ENCODE measurements around the gene DDX42.

DDX42 gene, protein sequence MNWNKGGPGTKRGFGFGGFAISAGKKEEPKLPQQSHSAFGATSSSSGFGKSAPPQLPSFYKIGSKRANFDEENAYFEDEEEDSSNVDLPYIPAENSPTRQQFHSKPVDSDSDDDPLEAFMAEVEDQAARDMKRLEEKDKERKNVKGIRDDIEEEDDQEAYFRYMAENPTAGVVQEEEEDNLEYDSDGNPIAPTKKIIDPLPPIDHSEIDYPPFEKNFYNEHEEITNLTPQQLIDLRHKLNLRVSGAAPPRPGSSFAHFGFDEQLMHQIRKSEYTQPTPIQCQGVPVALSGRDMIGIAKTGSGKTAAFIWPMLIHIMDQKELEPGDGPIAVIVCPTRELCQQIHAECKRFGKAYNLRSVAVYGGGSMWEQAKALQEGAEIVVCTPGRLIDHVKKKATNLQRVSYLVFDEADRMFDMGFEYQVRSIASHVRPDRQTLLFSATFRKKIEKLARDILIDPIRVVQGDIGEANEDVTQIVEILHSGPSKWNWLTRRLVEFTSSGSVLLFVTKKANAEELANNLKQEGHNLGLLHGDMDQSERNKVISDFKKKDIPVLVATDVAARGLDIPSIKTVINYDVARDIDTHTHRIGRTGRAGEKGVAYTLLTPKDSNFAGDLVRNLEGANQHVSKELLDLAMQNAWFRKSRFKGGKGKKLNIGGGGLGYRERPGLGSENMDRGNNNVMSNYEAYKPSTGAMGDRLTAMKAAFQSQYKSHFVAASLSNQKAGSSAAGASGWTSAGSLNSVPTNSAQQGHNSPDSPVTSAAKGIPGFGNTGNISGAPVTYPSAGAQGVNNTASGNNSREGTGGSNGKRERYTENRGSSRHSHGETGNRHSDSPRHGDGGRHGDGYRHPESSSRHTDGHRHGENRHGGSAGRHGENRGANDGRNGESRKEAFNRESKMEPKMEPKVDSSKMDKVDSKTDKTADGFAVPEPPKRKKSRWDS

DNA sequence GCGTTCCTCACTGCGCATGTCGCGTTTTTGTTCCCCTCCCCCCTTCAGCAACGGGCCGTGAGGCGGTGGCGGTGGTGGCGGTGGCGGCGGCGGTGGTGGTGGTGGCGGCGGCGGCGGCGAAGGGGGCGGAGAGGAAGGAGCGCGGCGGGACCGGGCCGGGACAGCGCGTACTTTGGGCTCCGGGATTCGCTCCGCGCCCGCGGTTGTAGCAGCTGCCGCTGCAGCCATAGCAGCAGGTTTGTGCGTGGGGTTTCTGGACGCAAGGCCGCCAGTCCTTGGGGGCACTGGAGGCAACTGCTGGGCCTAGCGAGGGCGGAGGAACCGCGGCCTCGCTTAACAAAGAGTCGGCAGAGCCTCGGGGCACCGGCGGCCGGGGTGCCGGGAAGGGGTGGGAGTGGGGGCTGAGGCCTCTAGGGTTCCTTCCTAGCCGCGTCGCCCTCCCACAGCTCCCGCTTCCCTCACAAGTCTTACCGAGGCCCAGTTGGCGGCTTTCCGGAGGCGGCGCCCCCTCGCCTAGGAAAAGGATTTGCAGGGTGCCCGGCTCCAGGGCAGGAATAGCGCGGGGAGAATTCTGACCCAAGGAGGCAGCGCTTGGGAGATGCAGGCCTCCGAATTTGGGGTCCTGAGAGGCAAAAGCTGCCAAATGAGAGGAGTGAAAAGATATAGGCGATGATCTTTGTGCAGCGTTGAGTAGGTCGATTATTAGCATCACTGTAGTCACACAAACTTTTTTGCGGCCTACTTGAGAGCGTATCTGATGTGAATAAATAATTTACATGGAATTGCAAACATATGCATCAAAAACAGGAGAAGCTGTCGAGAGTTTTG, at the start of gene DDX42:
TSS of gene DDX42 (plus strand) at position 30 of the 828 bp plus-strand sequence. CDS start 12,880 bp downstream, outside the sequence.
- no peak for DNase-seq

DNA sequence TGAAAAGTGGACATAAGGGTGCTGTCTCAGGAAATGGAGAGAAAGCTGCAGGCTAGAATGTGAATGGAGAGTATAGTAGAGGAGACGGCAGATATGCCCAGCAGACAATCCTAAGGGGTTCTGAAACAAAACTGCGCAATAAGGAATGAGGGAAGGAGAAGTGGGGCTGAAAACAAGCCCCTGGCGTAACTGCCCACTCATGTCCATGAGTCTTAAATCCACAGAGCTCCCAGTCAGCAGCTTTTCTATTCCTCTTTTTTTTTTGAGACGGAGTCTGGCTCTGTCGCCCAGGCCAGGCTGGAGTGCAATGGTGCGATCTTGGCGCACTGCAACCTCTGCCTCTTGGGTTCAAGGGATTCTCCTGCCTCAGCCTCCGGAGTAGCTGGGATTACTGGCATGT, 38.3 kb upstream of the DDX42 start:
- no peak for DNase-seq

DNA sequence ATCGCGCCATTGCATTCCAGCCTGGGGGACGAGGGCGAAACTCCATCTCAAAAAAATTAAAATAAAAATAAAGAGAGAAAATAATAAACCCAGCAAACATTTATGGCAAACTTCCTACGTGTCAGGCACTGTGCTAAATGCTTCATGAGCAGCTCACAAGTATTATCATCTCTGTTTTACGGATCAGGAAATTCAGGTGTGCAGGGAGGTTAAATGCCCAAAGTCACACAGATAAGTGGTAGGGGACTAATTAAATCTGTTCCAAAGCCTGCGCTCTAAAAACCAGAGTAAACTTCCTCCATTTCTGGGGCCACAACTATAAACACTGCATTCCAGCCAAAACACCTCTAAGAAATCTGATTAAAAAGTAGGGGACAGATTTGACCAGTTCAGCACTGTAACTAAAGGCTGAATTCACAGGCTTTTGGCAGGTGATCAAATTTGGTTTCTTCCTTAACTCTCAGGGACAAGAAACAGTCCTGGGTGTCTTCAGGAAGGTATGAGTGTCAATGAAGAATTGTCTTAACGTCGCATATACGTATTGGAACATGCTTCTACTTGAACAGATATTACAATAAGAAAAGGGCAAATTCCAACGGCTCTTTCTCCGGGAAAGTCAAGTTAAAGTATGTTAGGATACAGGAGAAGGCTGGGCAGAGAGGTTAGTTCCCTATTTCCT, 33.4 kb upstream of the DDX42 start:
- DNase-seq: no peak

DNA sequence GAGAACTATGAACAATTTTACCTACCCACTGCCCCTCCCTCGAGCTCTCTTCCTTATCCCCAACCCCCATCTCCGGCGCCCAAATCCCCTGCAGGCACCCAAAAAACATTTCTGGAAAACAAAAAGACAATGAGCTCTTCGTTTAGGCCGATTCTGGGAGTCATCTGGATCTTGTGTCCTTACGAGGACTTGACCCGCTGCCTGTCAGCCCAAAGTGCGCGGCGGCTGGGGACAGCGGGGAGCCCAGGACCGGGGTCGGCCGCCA, 32.9 kb upstream of the DDX42 start:
- no peak for DNase-seq

DNA sequence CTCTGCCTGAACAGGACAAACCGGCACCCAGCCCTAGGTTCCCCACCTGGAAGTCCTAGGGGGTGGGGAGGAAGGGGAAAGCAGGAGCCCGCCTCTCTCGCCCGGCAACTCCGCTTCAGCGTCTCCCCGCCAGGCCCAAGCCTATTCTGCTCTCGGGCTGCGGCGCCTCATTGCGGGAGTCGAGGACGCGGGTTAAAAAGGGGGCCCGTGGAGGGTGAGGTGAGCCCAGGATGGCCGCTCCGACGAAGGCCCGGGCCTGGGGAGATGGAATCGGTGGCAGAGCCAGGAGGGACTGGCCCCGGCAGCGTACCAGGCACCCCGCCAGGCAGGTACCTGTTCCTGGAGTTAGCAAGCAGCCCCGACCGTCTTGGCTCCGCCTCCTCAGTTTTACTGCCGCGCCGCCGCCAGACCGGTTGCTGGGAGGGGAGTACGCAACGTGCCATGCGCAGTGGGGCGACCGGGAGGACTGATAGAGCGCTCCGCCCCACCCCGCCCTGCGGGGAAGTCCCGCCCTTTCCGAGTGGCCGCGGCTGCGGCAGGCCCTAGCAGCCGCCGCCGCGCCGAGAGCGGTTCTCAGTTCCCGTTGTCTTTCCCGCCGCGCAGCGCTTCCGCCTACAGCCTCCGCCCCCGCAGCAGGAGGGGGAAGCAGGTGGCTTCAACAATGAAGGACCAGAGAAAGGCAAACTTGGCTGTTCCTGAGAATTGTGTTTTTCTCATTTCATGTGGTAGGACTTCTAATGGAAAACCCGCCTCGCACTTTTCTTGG, 32.4 kb upstream of the DDX42 start, which contains the start of gene STRADA:
TSS of gene STRADA (minus strand) at position 392 of the 766 bp plus-strand sequence. CDS start 13,430 bp downstream, outside the sequence.
- peak; percentile 99 for DNase-seq

DNA sequence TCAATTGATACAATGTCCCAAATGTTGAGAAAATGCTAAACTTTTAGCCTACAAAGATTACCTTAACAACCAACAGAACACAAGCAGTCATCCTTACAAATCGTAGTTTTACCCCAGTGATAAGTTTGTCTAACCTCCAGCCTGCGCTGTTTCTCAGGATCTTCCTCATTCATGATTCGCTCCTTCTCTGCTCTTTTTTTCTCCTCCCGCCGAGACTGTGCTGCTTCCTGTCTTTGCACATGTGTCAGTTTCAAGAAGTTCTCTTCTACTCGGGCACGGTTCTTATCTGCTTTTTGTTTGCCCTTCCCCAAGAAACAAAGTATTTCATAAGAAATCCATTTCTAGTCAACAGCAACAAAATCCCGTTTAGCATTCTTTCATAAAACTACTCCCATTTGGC, 22.2 kb upstream of the DDX42 start:
- DNase-seq: no peak

DNA sequence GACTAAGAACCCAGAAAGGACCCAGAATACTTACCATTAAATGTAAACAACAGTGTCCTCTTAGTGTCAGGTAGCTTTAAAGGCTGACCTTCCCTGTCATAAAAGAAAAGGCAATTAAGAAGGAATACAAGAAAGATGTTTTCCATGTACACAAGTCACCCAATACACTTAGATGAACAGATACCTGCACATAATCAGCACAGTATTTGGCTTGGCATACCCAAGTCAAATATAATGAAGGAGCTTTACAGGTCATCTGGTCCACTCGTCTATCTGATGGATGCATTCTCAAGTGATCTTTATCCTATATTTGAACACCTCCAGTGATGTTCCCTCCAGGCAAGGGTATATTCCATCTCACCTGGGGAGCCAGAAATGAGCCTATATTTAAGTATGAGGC, 21.3 kb upstream of the DDX42 start:
- no peak for DNase-seq

DNA sequence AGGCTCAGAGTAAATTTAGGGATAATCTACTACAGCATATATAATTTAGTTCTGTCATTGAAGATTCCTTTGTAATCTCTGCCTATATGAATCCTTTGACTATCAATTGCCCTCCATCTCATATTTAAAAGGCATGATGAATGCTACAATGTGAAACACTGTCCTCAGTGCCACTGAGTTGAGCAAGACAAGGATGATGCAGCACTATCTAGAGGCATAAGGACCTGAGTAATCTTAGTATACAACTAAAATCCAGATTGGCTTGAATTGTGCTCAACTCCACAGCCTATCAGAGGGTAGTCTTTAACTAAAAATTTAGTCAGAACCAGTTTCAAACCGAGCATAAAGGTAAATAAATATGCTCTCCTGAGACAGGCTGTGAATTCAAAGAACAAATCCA, 20.8 kb upstream of the DDX42 start:
- DNase-seq: no peak

DNA sequence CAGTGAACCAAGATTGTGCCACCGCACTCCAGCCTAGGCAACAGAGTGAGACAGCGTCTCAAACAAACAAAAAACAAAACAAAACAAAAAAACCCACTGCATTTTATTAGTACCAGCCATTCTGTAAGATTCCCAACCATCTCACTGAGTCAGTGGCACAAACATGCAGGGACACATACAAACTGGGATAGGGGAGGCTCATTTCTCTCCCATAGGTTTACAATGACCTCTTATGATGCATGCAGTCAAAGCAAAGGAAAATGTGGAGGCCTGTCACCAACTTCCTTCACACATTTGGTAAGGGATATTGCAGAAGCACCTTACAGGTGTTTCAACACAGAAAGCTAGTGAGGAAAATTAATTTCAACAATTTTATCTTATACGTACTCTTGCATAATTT, 19.9 kb upstream of the DDX42 start:
- DNase-seq: no peak

DNA sequence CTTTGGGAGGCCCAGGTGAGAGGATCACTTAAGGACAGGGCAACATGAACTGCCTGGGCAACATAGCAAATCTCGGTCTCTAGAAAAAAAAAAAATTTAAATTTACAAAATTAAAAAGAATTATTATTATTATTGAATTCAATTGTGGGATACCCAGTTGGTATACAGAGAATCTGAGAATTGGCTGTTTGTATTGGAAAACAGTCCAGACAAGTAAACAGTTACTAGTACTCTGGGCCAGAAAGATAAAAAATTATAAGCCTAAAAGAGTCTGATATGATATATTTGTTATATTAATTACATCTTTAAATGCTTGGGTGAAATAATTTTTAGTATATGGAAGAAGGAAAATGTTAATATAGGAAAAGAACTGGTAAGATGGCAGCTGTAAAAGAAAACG, 15.5 kb upstream of the DDX42 start:
- DNase-seq: no peak

DNA sequence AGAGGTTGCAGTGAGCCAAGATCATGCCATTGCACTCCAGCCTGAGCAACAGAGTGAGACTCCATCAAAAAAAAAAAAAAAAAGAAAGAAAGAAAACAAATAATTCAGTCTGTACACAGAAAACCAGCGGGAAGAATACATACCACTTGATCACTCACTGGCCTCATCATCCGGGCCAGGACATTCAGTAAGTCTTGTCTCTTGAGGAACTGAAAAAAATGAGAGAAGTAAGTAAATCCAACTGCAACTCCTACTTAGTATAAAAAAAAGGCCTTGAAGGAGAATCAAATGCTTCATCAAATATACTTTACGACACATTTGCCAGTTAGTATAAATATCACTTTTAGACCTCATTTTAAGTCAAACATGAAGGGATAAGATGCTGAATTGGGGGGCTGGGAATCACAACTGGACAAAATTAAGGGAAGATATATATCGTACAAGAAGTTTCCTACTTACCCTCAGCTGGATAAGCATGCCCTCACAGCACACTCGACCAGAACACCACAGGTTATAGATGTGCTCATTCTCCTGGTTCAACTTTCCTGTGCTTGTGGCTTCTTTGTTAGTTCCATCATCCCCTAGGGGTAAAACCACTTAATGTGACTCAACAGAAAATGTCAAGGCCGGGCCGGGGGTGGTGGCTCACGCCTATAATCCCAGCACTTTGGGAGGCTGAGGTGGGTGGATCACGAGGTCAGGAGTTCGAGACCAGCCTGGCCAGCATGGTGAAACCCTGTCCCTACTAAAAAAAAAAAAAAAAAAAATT, 13.0 kb upstream of the DDX42 start:
- DNase-seq: no peak

DNA sequence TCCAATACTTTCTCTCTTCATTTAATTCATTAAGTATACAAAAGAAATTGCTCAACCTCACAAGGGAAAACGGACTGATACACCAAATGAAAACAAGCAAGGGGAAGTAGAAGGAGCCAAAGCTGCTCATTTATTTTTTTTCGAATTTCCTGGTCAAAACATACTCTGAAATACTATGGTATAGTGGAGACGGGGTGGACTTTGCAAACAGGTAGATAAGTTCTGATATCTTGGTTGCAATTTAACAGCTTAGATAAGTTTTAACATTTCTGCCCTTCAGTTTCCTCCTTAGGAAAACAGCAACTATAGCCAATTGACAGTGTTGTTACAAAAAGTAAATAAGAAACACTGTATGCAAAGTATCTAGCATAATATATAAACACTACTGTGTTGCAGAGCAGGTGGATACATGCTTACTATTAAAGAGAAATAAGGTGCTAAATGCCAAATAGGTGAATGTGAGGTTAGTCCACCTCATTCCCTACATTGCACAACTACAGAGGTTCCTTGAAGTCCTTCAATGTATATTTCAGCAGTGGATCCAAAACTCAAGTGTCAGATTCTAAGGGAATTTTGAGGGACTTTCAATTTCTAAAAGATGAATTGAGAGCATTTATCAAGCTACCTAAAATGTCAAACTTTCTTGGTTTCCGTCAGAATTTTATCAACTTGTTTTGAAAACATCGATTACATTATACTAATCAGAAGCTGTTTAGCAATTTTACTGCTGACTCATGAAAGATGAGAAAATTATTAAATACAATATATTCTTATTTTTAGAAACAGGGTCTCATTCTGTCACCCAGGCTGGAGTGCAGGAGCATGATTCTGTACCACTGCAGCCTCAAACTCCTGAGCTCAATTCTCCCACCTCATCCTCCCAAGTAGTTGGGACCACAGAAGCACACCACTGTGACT, 11.6 kb upstream of the DDX42 start:
- DNase-seq: no peak

DNA sequence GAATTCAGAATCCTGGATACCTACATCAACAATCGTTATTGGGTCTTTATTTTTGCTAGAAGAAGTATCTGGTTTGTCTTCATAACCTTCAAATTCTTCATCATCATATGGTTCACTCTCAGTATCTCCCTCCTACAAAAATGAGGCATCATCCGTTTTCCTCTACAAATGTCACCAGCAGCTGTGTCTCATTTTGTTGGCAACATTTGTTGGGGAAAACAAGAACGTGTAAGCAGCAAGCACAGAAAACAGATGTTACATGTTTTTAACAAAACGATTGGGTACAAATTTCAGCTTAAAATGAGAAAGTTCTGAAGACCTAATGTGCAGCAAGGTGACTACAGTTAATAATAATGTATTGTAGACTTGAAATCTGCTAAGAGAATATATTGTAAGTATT, 9.3 kb upstream of the DDX42 start:
- DNase-seq: no peak

DNA sequence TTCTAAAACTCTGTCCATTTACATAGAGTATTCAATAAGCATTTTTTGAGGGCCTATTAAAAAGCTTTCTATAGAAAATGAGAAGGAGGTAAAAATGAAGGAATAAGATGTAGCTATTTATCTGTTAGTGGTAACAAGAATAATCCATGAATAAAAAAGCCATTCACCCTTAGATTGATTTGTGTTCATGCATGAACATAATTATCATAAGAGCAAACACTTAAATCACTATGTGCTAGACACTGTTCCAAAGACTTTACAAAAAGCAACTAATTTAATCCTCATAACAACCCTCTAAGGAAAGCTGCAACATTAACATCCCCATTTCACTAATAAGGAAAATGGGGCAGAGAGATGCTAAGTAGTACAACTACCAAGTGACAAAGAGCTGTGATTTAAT, 7.2 kb upstream of the DDX42 start:
- no peak for DNase-seq

DNA sequence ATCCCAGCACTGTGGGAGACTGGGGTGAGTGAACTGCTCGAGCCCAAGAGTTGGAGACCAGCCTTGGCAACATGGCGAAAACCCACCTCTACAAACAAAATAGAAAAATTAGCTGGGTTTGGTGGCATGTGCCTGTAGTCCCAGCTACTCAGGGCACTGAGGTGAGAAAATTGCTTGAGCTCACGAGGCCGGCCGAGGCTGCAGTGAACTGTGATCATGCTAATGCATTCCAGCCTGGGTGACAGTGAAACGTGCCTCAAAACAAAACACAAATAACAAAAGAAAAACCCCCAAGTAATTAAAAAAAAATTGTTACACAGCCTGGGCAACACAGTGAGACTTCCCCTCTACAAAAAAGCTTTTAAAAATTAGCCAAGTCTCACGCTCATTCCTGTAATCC, 5.5 kb upstream of the DDX42 start:
- DNase-seq: no peak

DNA sequence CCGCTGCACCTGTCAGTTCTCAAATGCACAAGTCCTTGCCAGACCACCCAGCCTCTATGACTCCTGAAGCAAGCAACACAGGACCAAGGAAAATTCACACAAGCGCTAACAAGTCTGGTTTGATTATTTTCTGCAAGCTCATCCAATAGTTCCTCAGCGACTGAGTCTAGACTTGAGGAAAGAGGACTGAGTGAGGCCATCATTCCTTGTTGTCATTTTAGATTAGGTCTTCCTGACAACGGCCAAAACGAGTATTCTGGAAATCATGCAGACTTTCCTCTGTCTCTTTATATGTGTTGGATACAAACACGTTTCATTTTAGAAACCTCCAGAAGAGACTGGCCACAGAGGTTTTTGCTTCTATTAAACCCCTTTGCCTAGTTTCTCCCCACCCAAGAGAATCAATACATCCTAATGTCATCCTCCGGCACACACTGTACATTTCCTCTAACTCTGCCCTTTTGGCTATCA, 1.1 kb upstream of the DDX42 start:
- no peak for DNase-seq

DNA sequence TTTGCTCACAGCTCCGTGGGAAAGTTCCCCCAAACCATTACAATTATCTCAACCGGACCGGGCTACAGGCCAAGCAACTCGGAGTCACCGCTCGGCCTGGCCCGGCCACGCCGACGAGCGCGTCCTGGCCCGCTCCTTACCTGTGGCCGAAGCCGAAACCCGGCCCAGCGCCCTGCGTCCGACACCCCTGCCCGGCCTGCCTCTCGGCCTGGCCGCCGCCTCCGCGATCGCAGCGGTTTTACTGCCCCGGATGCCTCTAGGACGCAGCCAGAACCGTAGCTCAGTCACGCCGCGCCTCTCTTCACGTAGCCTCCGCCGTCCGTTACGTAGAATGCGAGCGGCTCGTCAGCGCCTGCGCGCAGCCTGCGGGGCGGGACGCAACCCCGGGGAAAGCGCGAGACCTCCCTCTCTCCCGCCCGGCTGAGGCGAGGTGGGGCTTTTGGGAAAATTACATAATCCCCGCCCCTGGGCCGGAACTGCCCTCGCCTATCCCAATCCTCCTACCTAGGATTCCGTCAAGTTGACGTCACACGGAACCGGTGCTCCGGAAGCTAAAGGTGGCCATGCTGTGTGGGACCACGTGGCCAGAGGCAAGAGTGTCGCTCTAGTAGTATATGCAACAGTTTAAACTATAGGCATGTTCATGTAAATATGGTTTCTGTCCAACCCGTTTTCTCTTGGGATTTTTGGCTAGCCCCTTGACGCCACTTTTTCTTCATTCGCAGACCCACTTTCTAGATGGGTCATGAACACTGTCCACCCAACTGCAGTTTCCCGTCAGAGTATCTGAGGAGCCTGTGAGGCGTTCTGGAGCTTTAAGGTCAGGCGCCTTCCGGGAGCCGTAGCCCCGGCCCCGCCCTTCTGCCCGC, 464 bp upstream of the DDX42 start, which contains the start of gene CCDC47:
TSS of gene CCDC47 (minus strand) at position 326 of the 869 bp plus-strand sequence. CDS start 7,422 bp downstream, outside the sequence.
- peak; percentile 100 for DNase-seq

DNA sequence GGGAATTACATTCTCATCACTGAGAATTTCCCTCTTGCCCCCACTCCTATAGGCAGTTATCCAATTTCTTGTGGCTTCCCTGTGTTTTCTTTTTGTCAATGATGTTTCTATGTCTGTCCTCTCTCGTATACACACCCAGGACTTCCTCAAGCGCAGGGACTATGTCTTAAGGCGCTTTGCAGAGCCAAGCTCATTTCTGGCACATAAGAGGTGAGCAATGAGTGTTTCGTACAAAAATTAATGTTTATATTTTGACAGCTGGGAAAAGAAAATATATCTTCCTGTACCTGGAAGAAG, 947 bp downstream of the DDX42 start:
- DNase-seq: no peak

DNA sequence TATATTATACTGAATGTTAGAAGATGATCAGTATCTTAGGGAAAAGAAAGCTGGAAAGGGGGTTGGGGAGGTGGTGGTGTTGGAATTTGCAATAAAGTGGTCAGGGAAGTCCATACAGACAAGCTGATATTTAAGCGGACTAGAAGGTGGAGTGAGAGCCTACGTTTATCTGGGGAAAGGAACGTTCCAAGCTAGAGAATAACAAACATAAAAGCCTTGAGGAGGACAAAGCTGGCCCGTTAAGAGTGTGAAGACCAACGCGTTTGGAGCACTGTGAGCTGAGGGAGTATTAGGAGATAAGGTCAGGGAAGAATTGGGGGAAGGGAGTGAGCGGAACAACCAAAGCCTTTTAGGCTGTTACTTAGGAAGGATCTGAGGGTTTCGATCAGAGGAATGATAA, 1.4 kb downstream of the DDX42 start:
- DNase-seq: no peak

All from right hindlimb (tissue), 1 donor.